Measurements from ENCODE around the gene GLI2. TPM values are rescaled to one million over a fixed set of nuclear protein-coding genes. Genes with fewer than 3 reads are reported as not detected.

The GLI2 gene
- polyA plus RNA-seq, 1 experiment = 8.1 TPM

- no peak for TF ChIP-seq CTCF (IDR thresholded peaks at IDR 0.05; ENCODE audit: insufficient read depth, low read depth, low read length)
- Histone ChIP-seq H3K36me3 (ENCODE audit: control insufficient read depth, insufficient read depth, low read length) (0 out of 2 replicates have a peak, but pooled peaks cover 2% of the 10 kb centered on the region), H3K27me3 (ENCODE audit: control insufficient read depth, insufficient read depth, low read length) (no peaks in the 10 kb centered on the region), H3K4me3 (ENCODE audit: low read depth, low read length) (no peak overlapping the region)
- ChIA-PET POLR2A (no interaction called here), CTCF (interaction anchor here (1.5 kb wide), 1 partner anchor 81 kb away, joined by 4 read pairs; no protein-coding TSS in a partner anchor)
- no peak for DNase-seq (ENCODE audit: low read depth)
Measured at GRCh38 chr2:120776649-120777048, 41.0 kb downstream of the GLI2 start.

GRCh38 chr2:120777170-120777751 is 41.6 kb downstream of the GLI2 start:
- H3K4me3 ChIP-seq (ENCODE audit: low read depth, low read length) = no peak overlapping the region
- ChIA-PET POLR2A (no interaction called here), CTCF (no interaction called here)
- no peak for TF ChIP-seq CTCF (IDR thresholded peaks at IDR 0.05; ENCODE audit: insufficient read depth, low read depth, low read length)
- H3K27me3 ChIP-seq (ENCODE audit: control insufficient read depth, insufficient read depth, low read length) = no peaks in the 10 kb centered on the region
- 0 out of 2 replicates have a peak, but pooled peaks cover 2% of the 10 kb centered on the region for H3K36me3 ChIP-seq (ENCODE audit: control insufficient read depth, insufficient read depth, low read length)
- no peak for DNase-seq (ENCODE audit: low read depth)

- POLR2A ChIA-PET = no interaction called here
- Histone ChIP-seq H3K36me3 (ENCODE audit: control insufficient read depth, insufficient read depth, low read length) (0 out of 2 replicates have a peak, but pooled peaks cover 2% of the 10 kb centered on the region), H3K27me3 (ENCODE audit: control insufficient read depth, insufficient read depth, low read length) (no peaks in the 10 kb centered on the region), H3K4me3 (ENCODE audit: low read depth, low read length) (no peak overlapping the region)
- no peak for TF ChIP-seq CTCF (IDR thresholded peaks at IDR 0.05; ENCODE audit: insufficient read depth, low read depth, low read length)
- DNase-seq (ENCODE audit: low read depth) = no peak
- CTCF ChIA-PET = no interaction called here
Measured at GRCh38 chr2:120777787-120778186, 42.1 kb downstream of the GLI2 start.

GRCh38 chr2:120778244-120778643 is 42.6 kb downstream of the GLI2 start:
- no peaks in the 10 kb centered on the region for H3K27me3 ChIP-seq (ENCODE audit: control insufficient read depth, insufficient read depth, low read length)
- TF ChIP-seq CTCF (IDR thresholded peaks at IDR 0.05; ENCODE audit: insufficient read depth, low read depth, low read length) = no peak
- CTCF ChIA-PET = no interaction called here
- no peak for DNase-seq (ENCODE audit: low read depth)
- H3K36me3 ChIP-seq (ENCODE audit: control insufficient read depth, insufficient read depth, low read length) = 0 out of 2 replicates have a peak, but pooled peaks cover 2% of the 10 kb centered on the region
- no peak overlapping the region for H3K4me3 ChIP-seq (ENCODE audit: low read depth, low read length)
- POLR2A ChIA-PET = no interaction called here

GRCh38 chr2:120779781-120780283 is 44.2 kb downstream of the GLI2 start:
- peak; percentile 52 for TF ChIP-seq CTCF (IDR thresholded peaks at IDR 0.05; ENCODE audit: insufficient read depth, low read depth, low read length)
- peak; percentile 82 for DNase-seq (ENCODE audit: low read depth)
- no peaks in the 10 kb centered on the region for H3K27me3 ChIP-seq (ENCODE audit: control insufficient read depth, insufficient read depth, low read length)
- H3K4me3 ChIP-seq (ENCODE audit: low read depth, low read length) = no peak overlapping the region
- H3K36me3 ChIP-seq (ENCODE audit: control insufficient read depth, insufficient read depth, low read length) = 0 out of 2 replicates have a peak, but pooled peaks cover 2% of the 10 kb centered on the region
- POLR2A ChIA-PET = no interaction called here
- CTCF ChIA-PET = interaction anchor here (0.6 to 1.2 kb wide), 10 partner anchors 10 to 499 kb away, joined by 3 to 5 read pairs (median 4); no protein-coding TSS in a partner anchor

All from BJ (cell line).